ENCODE measurements around the gene NDST3.
A peak's percentile ranks its signal among the peaks of the same experiment; 100 is the strongest.

The NDST3 gene

GRCh38 chr4:118268780-118269179 lies 234.5 kb downstream of the NDST3 start:
- TF ChIP-seq CTCF (IDR thresholded peaks at IDR 0.05; ENCODE audit: low read depth, low read length) = no peak
- no peak overlapping the region for H3K4me3 ChIP-seq (ENCODE audit: low read depth, low read length)

- peak; percentile 16; the same call in 1 of the 2 replicates for TF ChIP-seq CTCF (IDR thresholded peaks at IDR 0.05; ENCODE audit: low read depth, low read length)
- no peak overlapping the region for H3K4me3 ChIP-seq (ENCODE audit: low read depth, low read length)
These were observed 236.2 kb downstream of the NDST3 start for GRCh38 chr4:118270492-118270891.

- H3K4me3 ChIP-seq (ENCODE audit: low read depth, low read length) = no peak overlapping the region
- no peak for TF ChIP-seq CTCF (IDR thresholded peaks at IDR 0.05; ENCODE audit: low read depth, low read length)
These were observed 237.5 kb downstream of the NDST3 start for GRCh38 chr4:118271788-118272187.

GRCh38 chr4:118273642-118274041 lies 239.4 kb downstream of the NDST3 start:
- TF ChIP-seq CTCF (IDR thresholded peaks at IDR 0.05; ENCODE audit: low read depth, low read length) = no peak
- H3K4me3 ChIP-seq (ENCODE audit: low read depth, low read length) = no peak overlapping the region

GRCh38 chr4:118276580-118276979 lies 242.3 kb downstream of the NDST3 start:
- no peak for TF ChIP-seq CTCF (IDR thresholded peaks at IDR 0.05; ENCODE audit: low read depth, low read length)
- no peak overlapping the region for H3K4me3 ChIP-seq (ENCODE audit: low read depth, low read length)

GRCh38 chr4:118277243-118277642 lies 243.0 kb downstream of the NDST3 start:
- no peak overlapping the region for H3K4me3 ChIP-seq (ENCODE audit: low read depth, low read length)
- TF ChIP-seq CTCF (IDR thresholded peaks at IDR 0.05; ENCODE audit: low read depth, low read length) = no peak

GRCh38 chr4:118278473-118279274 lies 244.4 kb downstream of the NDST3 start:
- H3K4me3 ChIP-seq (ENCODE audit: low read depth, low read length) = peak overlapping the region; percentile 91
- TF ChIP-seq CTCF (IDR thresholded peaks at IDR 0.05; ENCODE audit: low read depth, low read length) = no peak

Measured in WI38 (cell line).